ENCODE data around the gene CORIN. TPM values are rescaled to one million over a fixed set of nuclear protein-coding genes. Genes with fewer than 3 reads are reported as not detected.
"Not testable (repeated sequence)": the region's sequence is repeated elsewhere in the genome, so short reads cannot be mapped to it uniquely, and the experiment has no call there.

Gene CORIN
- total RNA-seq, 2 donors from 2014 or later: 0.25 to 0.29 TPM

GRCh38 chr4:47703956-47704355 is 133.9 kb downstream of the CORIN start:
- DNase-seq (no peak), ATAC-seq (replicated peaks in 1 of 2) (no peak)
- peaks cover 34% of the 10 kb centered on the region for H3K27me3 Mint-ChIP-seq (ENCODE audit: low read depth)
- no peaks in the 10 kb centered on the region for H3K4me1 Mint-ChIP-seq (ENCODE audit: low read depth)
- H3K36me3 Mint-ChIP-seq (ENCODE audit: insufficient read depth in 2 of 2): no peaks in the 10 kb centered on the region
- no peak overlapping the region for H3K4me3 Mint-ChIP-seq
- no peak overlapping the region for H3K27ac Mint-ChIP-seq
- no peaks in the 10 kb centered on the region for H3K9me3 Mint-ChIP-seq

GRCh38 chr4:47703008-47703407 is 134.9 kb downstream of the CORIN start:
- Mint-ChIP-seq H3K4me3 (no peak overlapping the region), H3K36me3 (ENCODE audit: insufficient read depth in 2 of 2) (no peaks in the 10 kb centered on the region), H3K4me1 (ENCODE audit: low read depth) (no peaks in the 10 kb centered on the region), H3K9me3 (no peaks in the 10 kb centered on the region), H3K27me3 (ENCODE audit: low read depth) (peaks cover 25% of the 10 kb centered on the region), H3K27ac (no peak overlapping the region)
- DNase-seq: no peak
- no peak for ATAC-seq (replicated peaks in 1 of 2)

GRCh38 chr4:47701286-47701685 is 136.6 kb downstream of the CORIN start:
- Mint-ChIP-seq H3K36me3 (ENCODE audit: insufficient read depth in 2 of 2) (no peaks in the 10 kb centered on the region), H3K9me3 (no peaks in the 10 kb centered on the region), H3K27ac (no peak overlapping the region), H3K27me3 (ENCODE audit: low read depth) (peaks cover 31% of the 10 kb centered on the region), H3K4me3 (no peak overlapping the region), H3K4me1 (ENCODE audit: low read depth) (no peaks in the 10 kb centered on the region)
- DNase-seq: no peak
- ATAC-seq (replicated peaks in 1 of 2): no peak

- H3K27me3 Mint-ChIP-seq (ENCODE audit: low read depth): peaks cover 26% of the 10 kb centered on the region
- no peak overlapping the region for H3K27ac Mint-ChIP-seq
- no peak overlapping the region for H3K4me3 Mint-ChIP-seq
- no peaks in the 10 kb centered on the region for H3K36me3 Mint-ChIP-seq (ENCODE audit: insufficient read depth in 2 of 2)
- H3K9me3 Mint-ChIP-seq: no peaks in the 10 kb centered on the region
- DNase-seq (no peak), ATAC-seq (replicated peaks in 1 of 2) (no peak)
- no peaks in the 10 kb centered on the region for H3K4me1 Mint-ChIP-seq (ENCODE audit: low read depth)
Measured at GRCh38 chr4:47698837-47699236, 139.0 kb downstream of the CORIN start.

GRCh38 chr4:47696823-47697222 is 141.0 kb downstream of the CORIN start:
- no peaks in the 10 kb centered on the region for H3K36me3 Mint-ChIP-seq (ENCODE audit: insufficient read depth in 2 of 2)
- H3K27ac Mint-ChIP-seq: no peak overlapping the region
- ATAC-seq (replicated peaks in 1 of 2) (no peak), DNase-seq (no peak)
- H3K4me1 Mint-ChIP-seq (ENCODE audit: low read depth): no peaks in the 10 kb centered on the region
- H3K9me3 Mint-ChIP-seq: no peaks in the 10 kb centered on the region
- no peak overlapping the region for H3K4me3 Mint-ChIP-seq
- H3K27me3 Mint-ChIP-seq (ENCODE audit: low read depth): peaks cover 32% of the 10 kb centered on the region

- H3K27me3 Mint-ChIP-seq (ENCODE audit: low read depth): peaks cover 20% of the 10 kb centered on the region
- H3K4me3 Mint-ChIP-seq: no peak overlapping the region
- H3K36me3 Mint-ChIP-seq (ENCODE audit: insufficient read depth in 2 of 2): no peaks in the 10 kb centered on the region
- H3K9me3 Mint-ChIP-seq: no peaks in the 10 kb centered on the region
- DNase-seq (no peak), ATAC-seq (replicated peaks in 1 of 2) (no peak)
- H3K4me1 Mint-ChIP-seq (ENCODE audit: low read depth): no peaks in the 10 kb centered on the region
- no peak overlapping the region for H3K27ac Mint-ChIP-seq
Measured at GRCh38 chr4:47695260-47695659, 142.6 kb downstream of the CORIN start.

- ATAC-seq (replicated peaks in 1 of 2): no peak
- Mint-ChIP-seq H3K27me3 (ENCODE audit: low read depth) (peaks cover 20% of the 10 kb centered on the region), H3K4me3 (no peak overlapping the region), H3K27ac (no peak overlapping the region), H3K9me3 (no peaks in the 10 kb centered on the region), H3K36me3 (ENCODE audit: insufficient read depth in 2 of 2) (no peaks in the 10 kb centered on the region), H3K4me1 (ENCODE audit: low read depth) (no peaks in the 10 kb centered on the region)
- DNase-seq: no peak
Measured at GRCh38 chr4:47694322-47694721, 143.5 kb downstream of the CORIN start.

GRCh38 chr4:47692691-47693090 is 145.2 kb downstream of the CORIN start:
- Mint-ChIP-seq H3K27me3 (ENCODE audit: low read depth) (peaks cover 20% of the 10 kb centered on the region), H3K4me3 (no peak overlapping the region), H3K27ac (no peak overlapping the region), H3K36me3 (ENCODE audit: insufficient read depth in 2 of 2) (no peaks in the 10 kb centered on the region), H3K4me1 (ENCODE audit: low read depth) (no peaks in the 10 kb centered on the region), H3K9me3 (no peaks in the 10 kb centered on the region)
- ATAC-seq (replicated peaks in 1 of 2) (no peak), DNase-seq (no peak)

GRCh38 chr4:47691757-47692383 is 146.0 kb downstream of the CORIN start:
- H3K27me3 Mint-ChIP-seq (ENCODE audit: low read depth): peaks cover 17% of the 10 kb centered on the region
- H3K27ac Mint-ChIP-seq; DNase-seq; H3K9me3 Mint-ChIP-seq; ATAC-seq (replicated peaks in 1 of 2); H3K4me1 Mint-ChIP-seq (ENCODE audit: low read depth); H3K4me3 Mint-ChIP-seq; H3K36me3 Mint-ChIP-seq (ENCODE audit: insufficient read depth in 2 of 2): not testable (repeated sequence)

- Mint-ChIP-seq H3K4me1 (ENCODE audit: low read depth) (no peaks in the 10 kb centered on the region), H3K36me3 (ENCODE audit: insufficient read depth in 2 of 2) (no peaks in the 10 kb centered on the region), H3K27me3 (ENCODE audit: low read depth) (peaks cover 14% of the 10 kb centered on the region), H3K4me3 (no peak overlapping the region), H3K9me3 (no peaks in the 10 kb centered on the region), H3K27ac (no peak overlapping the region)
- DNase-seq (no peak), ATAC-seq (replicated peaks in 1 of 2) (no peak)
Measured at GRCh38 chr4:47690611-47691010, 147.3 kb downstream of the CORIN start.

GRCh38 chr4:47686294-47686872 is 151.5 kb downstream of the CORIN start:
- Mint-ChIP-seq H3K4me3 (no peak overlapping the region), H3K27me3 (ENCODE audit: low read depth) (peaks cover 11% of the 10 kb centered on the region), H3K36me3 (ENCODE audit: insufficient read depth in 2 of 2) (no peaks in the 10 kb centered on the region), H3K27ac (no peak overlapping the region), H3K9me3 (no peaks in the 10 kb centered on the region), H3K4me1 (ENCODE audit: low read depth) (no peaks in the 10 kb centered on the region)
- ATAC-seq (replicated peaks in 1 of 2) (peak; percentile 82 to 97), DNase-seq (peak; percentile 63 to 77)

GRCh38 chr4:47675806-47676205 is 162.1 kb downstream of the CORIN start:
- no peaks in the 10 kb centered on the region for H3K9me3 Mint-ChIP-seq
- no peaks in the 10 kb centered on the region for H3K4me1 Mint-ChIP-seq (ENCODE audit: low read depth)
- peaks cover 28% of the 10 kb centered on the region for H3K27me3 Mint-ChIP-seq (ENCODE audit: low read depth)
- ATAC-seq (replicated peaks in 1 of 2) (no peak), DNase-seq (no peak)
- no peak overlapping the region for H3K27ac Mint-ChIP-seq
- H3K4me3 Mint-ChIP-seq: no peak overlapping the region
- H3K36me3 Mint-ChIP-seq (ENCODE audit: insufficient read depth in 2 of 2): no peaks in the 10 kb centered on the region

- no peak for ATAC-seq (replicated peaks in 1 of 2)
Measured at GRCh38 chr4:47674144-47674543, 163.7 kb downstream of the CORIN start.

GRCh38 chr4:47672696-47673095 is 165.2 kb downstream of the CORIN start:
- no peak for ATAC-seq (replicated peaks in 1 of 2)
- no peak overlapping the region for H3K27ac Mint-ChIP-seq
- H3K4me3 Mint-ChIP-seq: no peak overlapping the region
- no peaks in the 10 kb centered on the region for H3K36me3 Mint-ChIP-seq (ENCODE audit: insufficient read depth in 2 of 2)
- DNase-seq: no peak
- no peaks in the 10 kb centered on the region for H3K9me3 Mint-ChIP-seq
- no peaks in the 10 kb centered on the region for H3K4me1 Mint-ChIP-seq (ENCODE audit: low read depth)
- peaks cover 18% of the 10 kb centered on the region for H3K27me3 Mint-ChIP-seq (ENCODE audit: low read depth)

More at GRCh38 chr4:47674144-47674543, 163.7 kb downstream of the CORIN start:
- H3K36me3 Mint-ChIP-seq (ENCODE audit: insufficient read depth in 2 of 2): no peaks in the 10 kb centered on the region
- H3K4me1 Mint-ChIP-seq (ENCODE audit: low read depth): no peaks in the 10 kb centered on the region
- no peaks in the 10 kb centered on the region for H3K9me3 Mint-ChIP-seq
- no peak overlapping the region for H3K27ac Mint-ChIP-seq
- DNase-seq: no peak
- peaks cover 15% of the 10 kb centered on the region for H3K27me3 Mint-ChIP-seq (ENCODE audit: low read depth)
- no peak overlapping the region for H3K4me3 Mint-ChIP-seq

Measured in activated T-cell treated with anti-CD3 and anti-CD28 coated beads, Interleukin-2, amount 50 U/mL, for 72 hours (primary cell).